NCI-H345 treated with DMSO at 0.1 percent for 48 hours (cell line): ENCODE results near the gene TUBA1B.
"Not testable (repeated sequence)": the region's sequence is repeated elsewhere in the genome, so short reads cannot be mapped to it uniquely, and the experiment has no call there.

Experiments
- DNase-seq: peaks from one replicate; lab custom pipeline; 2025; ENCODE audit not compliant: unreplicated experiment; lab: John Stamatoyannopoulos, UW

The TUBA1B gene

GRCh38 chr12:49127971-49128370 is 3.2 kb downstream of the TUBA1B start:
- not testable (repeated sequence) for DNase-seq

GRCh38 chr12:49126852-49127763 is 4.1 kb downstream of the TUBA1B start:
- no peak for DNase-seq

DNA sequence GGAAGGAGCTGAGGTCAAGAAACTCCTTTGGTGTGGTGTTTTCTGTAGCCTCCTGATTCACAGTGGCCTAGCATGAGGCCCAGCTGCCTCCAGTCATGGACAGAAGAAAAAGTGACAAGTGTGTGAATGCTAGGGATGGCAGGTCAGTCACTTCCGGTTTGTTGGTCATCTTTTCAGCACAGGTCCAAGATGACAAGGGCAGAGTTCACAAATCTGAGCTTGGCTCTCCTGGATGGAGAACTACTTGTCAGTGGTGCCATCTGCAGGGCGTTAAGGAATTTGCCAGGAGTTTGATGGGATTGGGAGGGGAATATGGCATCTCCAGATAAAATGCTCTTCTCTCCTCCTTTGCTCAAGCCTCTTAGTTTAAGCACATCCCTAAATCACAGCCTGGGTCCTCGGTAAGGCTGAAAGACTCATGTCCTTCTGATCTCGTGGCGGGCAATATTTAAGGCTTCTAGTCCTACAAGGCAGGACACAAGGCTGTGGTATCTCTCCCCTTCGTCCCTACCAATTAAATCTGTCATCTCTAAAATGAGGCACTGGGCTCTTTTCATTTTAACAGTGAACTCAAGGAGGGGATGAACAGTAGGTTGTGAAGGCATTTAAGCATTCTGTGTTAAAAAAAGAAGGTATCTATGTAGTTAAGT is 10.0 kb downstream of the TUBA1B start:
- DNase-seq: no peak

- no peak for DNase-seq
Observed at GRCh38 chr12:49111206-49111605, 20.0 kb downstream of the TUBA1B start.

DNA sequence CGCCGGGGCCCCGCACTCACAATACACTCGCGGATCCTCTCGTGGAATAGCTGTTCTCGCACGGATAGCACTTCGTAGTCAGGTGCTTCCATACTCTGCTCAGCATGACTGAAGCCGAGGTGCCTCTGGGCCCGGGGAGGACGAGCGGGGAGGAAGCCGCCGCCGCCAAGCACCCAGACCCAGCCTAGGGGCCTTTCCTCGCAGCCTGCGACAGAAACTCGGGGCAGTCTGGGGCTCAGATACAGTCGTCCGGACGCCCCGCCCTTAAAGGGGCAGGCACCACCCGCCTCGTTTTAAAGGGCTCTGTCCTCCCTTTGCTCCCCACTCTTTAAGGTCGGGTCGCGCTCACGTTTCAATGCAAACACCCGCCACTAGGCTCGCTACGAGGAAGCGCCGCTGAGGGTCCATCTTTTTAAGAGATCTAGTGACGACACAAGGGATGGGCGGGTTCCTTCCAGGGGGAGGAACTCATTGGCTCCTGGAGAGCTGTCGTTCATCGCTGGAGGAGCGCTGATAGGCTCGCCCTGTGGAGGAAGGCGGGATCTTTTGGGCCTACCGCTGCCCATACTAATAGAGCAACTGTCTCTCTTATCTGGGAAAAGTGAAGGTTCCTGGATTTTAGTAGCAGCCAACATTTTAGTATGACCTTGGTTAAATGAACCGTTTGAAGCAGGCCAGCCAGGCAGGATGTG is 20.6 kb downstream of the TUBA1B start, which contains the start of gene LMBR1L:
TSS of gene LMBR1L (minus strand) at position 384 of the 692 bp plus-strand sequence. CDS start at position 92, 292 bp downstream.
- DNase-seq: peak; percentile 35

DNA sequence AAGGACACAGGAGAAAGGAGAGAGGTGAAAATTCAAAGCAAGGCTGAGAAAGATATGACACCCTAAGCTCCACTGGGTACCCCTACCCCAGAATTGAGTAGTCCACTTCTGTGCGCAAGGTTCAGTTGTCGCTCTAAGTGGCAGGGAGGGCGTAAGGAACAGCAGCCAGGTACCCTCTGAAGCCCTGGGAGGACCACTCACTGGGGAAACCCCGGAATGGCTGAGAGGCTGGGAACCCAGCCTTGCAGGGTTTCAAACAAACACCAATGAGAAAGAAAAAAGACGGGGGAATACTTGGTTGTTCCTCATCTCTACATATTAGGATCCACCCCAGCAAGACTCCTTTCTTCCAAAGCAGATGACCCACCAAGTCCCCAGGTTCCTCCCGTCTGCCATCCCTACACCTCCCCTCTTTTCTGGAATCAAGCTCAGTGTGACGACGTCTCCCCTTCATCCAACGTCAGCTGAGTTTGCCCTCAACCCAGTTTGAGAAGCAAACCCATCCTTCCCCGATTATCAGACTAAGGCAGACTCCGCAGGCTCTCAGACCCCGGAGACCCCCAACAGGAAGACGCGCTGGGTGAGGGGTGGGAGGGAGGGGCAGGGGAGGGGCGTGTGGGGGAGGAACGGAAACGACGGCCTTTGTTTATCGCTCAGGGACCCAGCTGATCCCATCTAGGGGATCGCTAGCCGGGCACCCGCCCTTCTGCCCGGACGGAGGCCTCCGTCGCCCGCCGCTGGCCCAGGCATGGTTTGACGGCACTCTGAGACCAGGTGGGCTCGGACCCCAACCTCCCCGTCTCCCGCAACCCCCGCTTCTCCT is 21.3 kb downstream of the TUBA1B start:
- DNase-seq: no peak

- no peak for DNase-seq
Observed at GRCh38 chr12:49108958-49109404, 22.2 kb downstream of the TUBA1B start.

DNA sequence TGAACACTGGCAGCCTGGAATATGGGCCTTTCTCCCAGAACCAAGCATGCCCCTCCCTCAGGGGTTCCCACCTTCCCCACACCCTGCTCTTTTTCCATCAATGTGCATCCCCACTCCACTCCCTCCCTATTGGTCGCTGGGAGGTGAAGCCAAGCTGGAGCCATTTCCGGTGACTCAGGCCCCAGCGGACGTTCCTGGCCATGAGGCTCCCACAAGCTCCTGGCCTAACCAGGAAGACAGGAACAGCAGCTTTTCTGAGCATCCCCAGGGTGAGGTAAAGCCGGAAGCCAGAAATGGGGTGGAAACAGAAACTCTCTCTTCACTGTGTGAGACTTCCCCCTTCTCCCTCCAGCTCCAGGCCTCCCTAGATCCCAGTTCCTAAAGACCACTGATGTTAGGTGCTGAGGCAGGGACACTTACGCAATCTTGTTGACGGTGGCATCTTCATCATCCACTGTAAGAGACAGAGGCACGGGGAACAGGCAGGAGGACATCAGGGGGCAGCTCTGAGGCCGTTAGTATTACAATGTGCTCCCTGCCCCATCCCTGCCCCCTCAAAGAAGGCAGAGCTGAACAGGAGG is 25.6 kb downstream of the TUBA1B start:
- no peak for DNase-seq

DNA sequence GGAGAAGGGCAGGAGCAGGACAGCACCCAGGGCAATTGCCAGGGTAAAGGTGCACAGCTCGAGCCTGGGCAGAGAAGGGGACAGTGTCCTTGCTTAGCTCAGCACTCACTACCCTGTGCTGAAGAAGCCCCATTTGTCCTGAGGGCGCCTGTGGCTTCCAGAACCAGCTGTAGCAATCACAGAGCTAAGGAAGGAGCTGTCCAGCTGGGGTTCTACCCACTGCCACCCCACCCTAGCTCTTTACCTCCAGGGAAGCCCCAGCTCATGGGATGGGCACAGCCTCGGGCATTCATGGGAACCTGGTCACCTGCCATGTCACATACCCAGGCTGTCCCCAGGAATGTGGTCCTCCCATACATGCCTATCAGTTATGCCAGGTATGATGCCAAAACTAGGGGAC is 26.4 kb downstream of the TUBA1B start:
- no peak for DNase-seq

GRCh38 chr12:49100380-49100779 is 30.8 kb downstream of the TUBA1B start:
- no peak for DNase-seq

DNA sequence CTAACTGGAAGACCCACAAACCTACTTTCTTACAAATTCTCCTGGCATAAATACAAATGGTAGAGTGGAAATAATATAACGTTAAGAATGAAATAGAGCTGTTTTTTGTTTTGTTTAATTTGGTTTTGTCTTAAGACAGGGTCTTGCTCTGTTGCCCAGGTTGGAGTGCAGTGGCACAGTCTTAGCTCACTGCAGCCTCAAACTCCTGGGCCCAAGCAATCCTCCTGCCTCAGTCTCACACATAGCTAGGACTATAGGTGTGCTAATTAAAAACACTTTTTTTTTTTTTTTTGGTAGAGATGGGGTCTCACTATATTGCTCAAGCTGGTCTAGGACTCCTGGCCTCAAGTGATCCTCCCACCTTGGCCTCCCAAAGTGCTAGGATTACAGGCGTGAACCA is 32.5 kb downstream of the TUBA1B start:
- DNase-seq: no peak

- no peak for DNase-seq
Observed at GRCh38 chr12:49098035-49098451, 33.2 kb downstream of the TUBA1B start.

GRCh38 chr12:49097381-49097780 is 33.8 kb downstream of the TUBA1B start:
- DNase-seq: no peak

DNA sequence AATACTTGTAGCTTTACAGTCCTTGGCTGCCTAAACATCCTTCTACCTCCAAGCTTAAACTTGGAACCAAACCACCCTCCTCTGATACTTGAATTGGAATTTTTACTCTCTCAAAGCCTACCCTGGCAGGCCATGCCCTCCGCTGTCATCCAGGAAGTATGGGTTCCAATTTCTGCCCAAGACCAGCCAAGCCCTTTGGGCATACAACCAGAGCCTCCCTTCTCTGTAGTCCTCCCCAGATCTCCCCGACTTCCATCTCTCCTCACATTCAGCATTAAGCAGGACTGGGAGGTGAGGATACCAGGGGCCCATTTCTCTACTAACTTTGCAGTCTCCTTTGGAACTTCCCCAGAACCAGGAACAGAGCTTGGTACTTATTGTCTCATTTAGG is 36.2 kb downstream of the TUBA1B start:
- DNase-seq: no peak

- no peak for DNase-seq
Observed at GRCh38 chr12:49094160-49094974, 36.8 kb downstream of the TUBA1B start, which contains the start of gene DHH. Gene DHH (minus strand): TSS chr12:49094801. CDS start chr12:49094512, 289 bp downstream.

DNA sequence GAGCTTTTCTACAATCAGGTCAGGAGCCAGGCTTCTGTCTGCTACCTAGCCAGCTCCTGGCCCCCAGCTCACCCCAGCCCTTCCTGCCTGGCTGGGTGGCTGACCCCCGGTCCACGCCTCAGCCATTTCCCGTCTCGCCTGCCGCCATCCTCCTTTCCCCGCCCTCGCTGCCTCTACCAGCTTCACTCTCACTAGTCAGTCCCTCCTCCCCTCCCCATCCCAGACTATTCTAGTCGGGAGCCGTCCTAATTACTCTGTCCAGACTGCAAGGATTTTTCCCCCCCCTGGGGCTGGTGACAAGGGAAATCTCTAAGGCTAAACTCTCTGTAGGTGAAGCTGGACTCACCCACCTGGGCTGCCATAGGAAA is 37.4 kb downstream of the TUBA1B start:
- no peak for DNase-seq

DNA sequence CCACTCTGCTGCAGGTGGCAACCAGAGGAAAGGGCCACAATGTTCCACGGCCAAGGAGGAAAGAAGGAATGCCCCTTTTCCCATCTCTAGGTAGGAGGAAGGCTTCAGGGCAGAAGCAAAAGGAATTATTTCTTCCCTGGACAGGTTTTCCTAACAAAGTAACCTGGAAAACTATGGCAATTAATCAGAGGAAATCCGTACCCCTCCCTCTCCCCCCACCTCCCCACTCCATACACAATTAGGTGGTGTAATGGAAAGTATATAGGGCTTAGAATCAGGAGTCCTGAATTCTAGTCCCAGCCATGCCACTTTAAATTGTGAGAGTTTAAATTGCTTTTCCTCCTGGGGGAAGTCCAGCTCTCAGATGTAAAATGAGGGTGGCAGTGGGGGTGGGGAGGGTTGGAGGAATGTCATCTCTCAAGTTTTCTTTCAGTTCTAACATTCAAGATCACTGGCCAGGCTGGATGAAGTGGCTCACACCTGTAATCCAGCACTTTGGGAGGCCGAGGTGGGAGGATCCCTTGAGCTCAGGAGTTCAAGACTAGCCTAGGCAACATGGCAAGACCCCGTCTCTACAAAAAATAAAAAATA is 38.3 kb downstream of the TUBA1B start:
- DNase-seq: no peak

DNA sequence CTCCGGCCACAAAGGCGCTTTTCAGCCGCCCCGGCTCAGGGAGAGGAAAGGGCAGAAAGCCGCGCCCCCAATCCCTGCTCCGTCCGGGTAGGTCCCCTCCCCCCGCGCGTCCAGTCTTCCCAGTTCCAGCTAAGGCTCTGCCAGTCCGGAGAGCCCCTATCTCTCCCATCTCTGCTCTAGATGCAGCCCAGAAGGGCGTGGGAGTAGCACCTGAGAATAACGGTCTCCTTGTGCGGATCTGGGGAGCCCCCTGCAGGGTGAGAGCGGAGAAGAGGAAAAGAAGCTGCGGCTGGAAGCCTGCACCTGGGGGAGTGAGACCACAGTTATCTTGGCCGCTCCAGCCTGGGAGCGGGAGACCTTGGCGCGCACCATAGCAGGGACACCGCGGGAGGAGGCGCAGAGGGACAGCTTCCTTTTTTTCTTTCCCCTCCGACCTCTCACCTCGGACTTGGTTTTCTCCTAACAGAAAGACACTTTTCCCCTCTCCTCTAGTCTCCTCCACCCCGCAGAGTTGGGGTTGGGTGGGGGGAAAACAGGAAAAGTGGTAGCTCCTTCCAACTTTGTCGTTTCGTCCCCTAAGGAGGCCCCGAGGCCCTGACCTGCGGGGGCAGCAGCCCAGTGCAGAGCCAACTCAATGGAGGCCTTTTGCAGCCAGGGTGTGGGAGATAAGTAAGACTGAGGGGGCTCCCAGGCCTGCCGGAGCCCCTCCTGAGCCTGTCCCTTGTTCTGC is 38.9 kb downstream of the TUBA1B start:
- DNase-seq: no peak

DNA sequence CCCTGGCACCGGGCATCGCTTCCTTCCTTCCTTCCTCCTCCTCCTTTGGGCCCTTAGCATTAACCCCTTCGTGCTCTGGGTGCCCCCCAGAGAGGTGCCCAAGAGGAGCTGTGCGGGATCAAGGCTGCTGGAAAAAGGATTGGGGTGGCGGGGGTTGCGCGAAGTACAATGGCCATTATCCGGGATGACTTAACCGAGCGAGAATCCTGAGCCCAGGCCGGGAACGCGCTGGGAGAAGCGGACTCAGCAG is 39.4 kb downstream of the TUBA1B start:
- no peak for DNase-seq
